HG02610 (cell line): ENCODE results near the gene MYO10.
"Not testable (repeated sequence)": the region's sequence is repeated elsewhere in the genome, so short reads cannot be mapped to it uniquely, and the experiment has no call there.

Experiments
- ATAC-seq: cut with Tn5 transposase; IDR thresholded peaks from one replicate; pipeline ENCODE4 v1.9.1; 2021; ENCODE audit warnings: mild to moderate bottlenecking, moderate library complexity; ENCODE audit not compliant: unreplicated experiment

Gene MYO10

DNA sequence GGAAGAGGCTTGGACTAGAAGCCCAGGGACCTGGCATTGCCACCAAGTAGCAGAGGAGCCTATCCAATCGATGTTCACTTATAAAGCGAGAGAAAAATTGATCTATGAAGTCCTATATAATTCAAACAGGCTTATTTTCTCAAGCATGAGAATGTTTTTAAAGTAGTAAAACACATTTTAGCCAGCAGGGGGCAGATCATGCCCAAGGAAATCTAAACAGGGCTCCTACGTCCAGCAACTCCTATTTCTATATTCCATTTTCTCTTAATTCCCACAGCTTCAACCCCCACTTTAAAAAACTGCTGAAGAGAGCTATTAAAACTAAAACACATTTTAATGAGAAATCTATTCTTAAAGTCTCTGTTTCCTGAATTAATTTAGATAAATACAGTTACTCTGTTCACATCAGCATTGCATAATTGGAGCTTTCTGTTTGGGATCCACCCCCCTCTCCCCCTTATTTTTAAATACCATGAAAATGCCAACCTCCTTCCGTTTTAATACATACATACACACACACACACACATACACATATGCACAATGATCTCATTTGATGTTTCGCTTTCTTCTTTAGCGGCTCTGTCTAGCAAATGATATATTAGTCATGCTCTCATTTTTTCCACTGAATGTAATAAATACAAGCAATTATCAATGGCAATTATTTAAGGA is 144.9 kb downstream of the MYO10 start:
- no peak for ATAC-seq

- no peak for ATAC-seq
These were observed 147.1 kb downstream of the MYO10 start for GRCh38 chr5:16788957-16789356.

- no peak for ATAC-seq
These were observed 148.8 kb downstream of the MYO10 start for GRCh38 chr5:16787278-16787677.

- ATAC-seq = peak; percentile 94
These were observed 151.0 kb downstream of the MYO10 start for GRCh38 chr5:16784843-16785791.

DNA sequence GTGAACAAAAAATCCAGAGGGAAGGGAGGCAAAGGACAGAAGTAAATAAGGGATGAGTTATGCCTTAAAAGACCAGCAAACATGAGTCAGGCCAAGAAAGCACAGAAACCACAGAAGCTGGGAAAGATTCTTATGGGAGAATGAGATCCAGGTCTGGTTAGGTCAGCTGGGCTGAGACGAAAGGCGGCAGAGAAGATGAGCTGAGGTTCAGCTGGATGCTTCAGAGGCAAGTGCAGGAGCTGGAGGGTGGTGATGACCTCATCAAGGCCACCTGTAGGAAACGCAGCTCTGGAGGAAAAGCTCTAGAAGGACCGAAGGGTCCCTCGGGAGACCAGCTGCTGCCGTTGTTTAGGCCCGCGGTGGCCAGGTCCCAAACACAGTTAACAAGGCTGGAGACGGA is 152.0 kb downstream of the MYO10 start:
- no peak for ATAC-seq

GRCh38 chr5:16781828-16782626 is 154.1 kb downstream of the MYO10 start:
- no peak for ATAC-seq

GRCh38 chr5:16780325-16780724 is 155.8 kb downstream of the MYO10 start:
- ATAC-seq = no peak

GRCh38 chr5:16777432-16777831 is 158.7 kb downstream of the MYO10 start:
- no peak for ATAC-seq

GRCh38 chr5:16776611-16777251 is 159.4 kb downstream of the MYO10 start:
- no peak for ATAC-seq

DNA sequence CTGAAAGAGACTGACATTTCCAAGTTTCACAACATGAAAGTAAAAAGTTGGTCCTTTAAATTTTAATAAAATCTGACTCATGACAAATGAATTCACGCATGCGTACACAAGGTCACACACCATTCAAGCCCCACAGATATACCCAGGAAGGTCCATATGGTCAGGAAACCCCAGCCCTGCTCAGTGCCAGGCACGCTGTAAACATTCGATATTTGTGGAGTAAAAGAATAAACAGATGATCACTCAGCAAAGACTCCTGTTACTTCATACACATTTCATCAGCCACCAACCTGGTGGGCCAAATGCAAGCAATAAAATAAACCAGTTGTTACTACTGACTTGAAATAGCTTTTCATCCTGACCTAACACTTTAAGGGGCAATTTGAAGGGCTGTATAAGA is 161.3 kb downstream of the MYO10 start:
- no peak for ATAC-seq

- ATAC-seq = no peak
These were observed 162.1 kb downstream of the MYO10 start for GRCh38 chr5:16773991-16774390.

DNA sequence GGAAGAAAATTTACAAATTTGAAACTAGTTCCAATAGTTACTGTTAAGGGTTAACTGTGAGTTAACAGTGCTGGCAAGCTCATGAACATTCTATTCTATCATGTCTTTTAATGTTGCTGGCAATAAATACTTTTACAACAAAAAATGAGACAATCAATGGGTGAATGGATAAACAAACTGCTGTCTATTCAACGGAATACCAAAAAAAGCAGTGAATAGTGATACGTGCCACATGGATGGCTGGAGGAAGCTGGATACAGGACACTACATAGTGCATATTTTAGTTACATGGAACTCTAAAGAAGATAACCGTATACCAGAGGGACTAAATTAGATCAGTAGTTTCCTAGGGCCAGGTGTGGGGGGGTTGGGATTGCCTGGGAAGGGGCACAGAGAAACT is 163.5 kb downstream of the MYO10 start:
- no peak for ATAC-seq

GRCh38 chr5:16768184-16768583 is 167.9 kb downstream of the MYO10 start:
- no peak for ATAC-seq

- ATAC-seq = no peak
These were observed 172.9 kb downstream of the MYO10 start for GRCh38 chr5:16763211-16763610.

- ATAC-seq = peak; percentile 70
These were observed 176.8 kb downstream of the MYO10 start for GRCh38 chr5:16759147-16759773.

DNA sequence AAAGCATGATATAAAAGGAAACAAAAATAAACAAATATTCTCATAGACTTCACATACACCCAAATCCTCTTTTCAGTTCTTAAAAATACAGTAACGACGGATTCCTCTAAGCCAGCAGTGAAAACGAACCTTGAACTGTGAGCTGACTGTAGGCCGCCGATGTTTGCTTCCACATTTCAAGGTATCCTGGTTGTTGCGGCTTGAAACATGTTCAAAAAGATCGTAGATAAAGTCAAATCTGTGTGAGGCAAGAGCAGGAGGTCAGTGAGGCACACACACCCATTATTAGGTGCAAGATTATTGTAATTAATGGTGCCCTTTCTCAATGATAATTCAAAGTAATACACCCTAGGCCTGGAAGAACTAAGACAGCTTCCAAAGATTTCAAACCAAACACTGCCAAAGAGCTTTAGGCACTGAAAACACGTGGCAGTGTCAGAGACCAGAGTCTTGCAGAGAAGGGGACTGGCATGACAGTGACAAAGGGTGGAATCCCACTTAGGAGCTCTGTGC is 178.0 kb downstream of the MYO10 start:
- ATAC-seq = no peak

DNA sequence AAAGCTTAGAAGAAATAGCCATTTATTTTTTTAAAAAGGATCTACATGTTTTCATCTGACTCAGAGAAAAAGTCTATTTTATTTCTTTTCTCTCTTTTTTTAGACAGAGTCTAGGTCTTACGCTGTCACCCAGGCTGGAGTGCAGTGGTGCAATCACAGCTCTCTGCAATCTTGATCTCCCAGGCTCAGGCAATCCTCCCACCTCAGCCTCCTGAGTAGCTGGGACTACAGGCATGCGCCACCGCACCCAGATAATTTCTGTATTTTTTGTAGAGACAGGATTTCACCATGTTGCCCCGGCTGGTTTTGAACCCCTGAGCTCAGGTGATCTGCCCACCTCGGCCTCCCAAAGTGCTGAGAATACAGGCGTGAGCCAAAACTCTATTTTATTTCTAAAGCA is 178.5 kb downstream of the MYO10 start:
- ATAC-seq = not testable (repeated sequence)

DNA sequence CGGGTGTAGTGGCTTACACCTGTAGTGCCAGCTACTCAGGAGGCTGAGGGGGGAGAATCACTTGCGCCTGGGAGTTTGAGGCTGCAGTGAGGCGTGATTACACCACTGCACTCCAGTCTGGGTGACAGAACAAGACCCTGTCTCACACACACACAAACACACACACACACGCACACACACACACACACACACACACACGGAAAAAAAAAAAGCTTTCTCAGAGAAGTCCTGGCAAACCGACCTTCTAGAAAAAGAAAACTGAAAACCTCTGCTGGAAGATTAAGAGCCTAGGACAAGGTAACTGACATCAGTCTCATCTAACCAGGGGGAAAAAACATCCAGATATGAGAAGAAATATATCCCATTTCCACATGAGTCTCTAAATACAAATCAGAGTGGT is 178.9 kb downstream of the MYO10 start:
- ATAC-seq = no peak

DNA sequence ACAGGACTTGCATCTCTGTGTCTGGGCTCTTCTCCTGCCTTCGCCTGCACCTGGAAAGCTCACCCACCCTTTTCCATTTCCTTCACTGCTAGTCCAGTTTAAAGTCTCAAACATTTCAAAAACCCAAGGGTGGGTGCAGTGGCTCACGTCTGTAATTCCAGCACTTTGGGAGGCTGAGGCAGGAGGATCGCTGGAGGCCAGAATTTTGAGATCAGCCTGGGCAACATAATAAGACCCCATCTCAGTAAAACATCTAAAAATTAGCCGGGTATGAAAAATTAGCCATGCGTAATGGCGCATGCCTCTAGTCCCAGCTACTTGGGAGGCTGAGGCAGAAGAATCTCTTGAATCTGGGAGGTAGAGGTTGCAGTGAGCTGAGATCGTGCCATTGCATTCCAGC is 179.4 kb downstream of the MYO10 start:
- no peak for ATAC-seq

- ATAC-seq = no peak
These were observed 180.4 kb downstream of the MYO10 start for GRCh38 chr5:16755641-16756040.
